ENCODE measurements around the gene MCRIP1. TPM values are rescaled to one million over a fixed set of nuclear protein-coding genes. Genes with fewer than 3 reads are reported as not detected.

The MCRIP1 gene
- total RNA-seq, 3 donors from 2014 or later (not counting 1 experiment from before 2014, with no cell fraction given), result 81.1 to 95.5 (median 84.2) TPM

DNA sequence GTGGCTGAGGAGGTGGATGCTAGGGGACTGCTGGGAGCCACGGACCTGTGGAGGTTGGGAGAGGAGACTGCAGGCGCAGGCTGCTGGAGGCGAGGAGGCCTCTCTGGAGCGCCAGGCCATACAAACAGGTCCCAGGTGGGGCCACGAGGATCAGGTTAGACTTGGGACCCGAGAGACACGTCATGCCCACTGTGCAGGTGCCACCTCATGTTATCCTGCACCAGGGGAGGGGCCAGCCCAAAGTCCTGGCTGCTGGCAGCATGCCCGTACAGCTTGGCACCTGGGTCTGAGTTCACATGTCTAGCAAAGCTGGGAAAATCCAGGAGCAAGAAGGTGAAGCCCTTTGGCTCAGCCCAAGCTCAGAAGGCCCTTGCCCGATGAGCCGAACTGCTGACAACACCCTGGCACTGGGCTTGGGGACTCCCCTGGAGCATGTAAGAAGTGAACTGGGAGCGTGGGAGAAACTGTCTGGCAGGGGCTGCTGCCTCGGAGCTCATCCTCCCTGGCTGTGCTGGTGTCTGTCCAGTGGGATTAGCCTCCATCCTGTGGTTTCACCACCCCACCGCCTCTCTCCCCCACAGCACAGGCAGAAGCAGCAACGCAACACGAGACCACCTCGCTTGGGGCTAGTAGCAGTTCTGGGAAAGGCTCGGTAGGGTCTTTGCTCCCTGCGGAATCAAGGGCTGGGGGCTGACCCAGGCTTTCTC, 32.8 kb upstream of the MCRIP1 start:
- H3K27me3 Mint-ChIP-seq (ENCODE audit: low read depth in 2 of 2), result no peaks in the 10 kb centered on the region
- H3K4me3 Mint-ChIP-seq, result peak overlapping the region; percentile 21
- H3K9me3 Mint-ChIP-seq, result no peaks in the 10 kb centered on the region
- DNase-seq (no peak), ATAC-seq (no peak)
- Histone ChIP-seq H3K27me3 (ENCODE audit: control insufficient read depth, insufficient read depth, low read length) (no peaks in the 10 kb centered on the region), H3K9me3 (ENCODE audit: control insufficient read depth, insufficient read depth, low read length) (no peaks in the 10 kb centered on the region), H3K4me3 (ENCODE audit: low read length) (no peak overlapping the region), H3K4me1 (ENCODE audit: control insufficient read depth, insufficient read depth, low read length) (peaks cover 50% of the 10 kb centered on the region), H3K27ac (ENCODE audit: low read length) (no peak overlapping the region), H3K36me3 (ENCODE audit: control insufficient read depth, insufficient read depth, low read length) (peaks cover 28% of the 10 kb centered on the region)
- H3K27ac Mint-ChIP-seq, result peak overlapping the region; percentile 75 to 87
- WGBS (ENCODE audit: insufficient coverage), result 89% methylated on average over 18 of the region's 18 CpGs
- TF ChIP-seq CTCF (IDR thresholded peaks at IDR 0.05), result no peak
- no peaks in the 10 kb centered on the region for H3K36me3 Mint-ChIP-seq
- peaks cover 24 to 51% of the 10 kb centered on the region in 2 donors for H3K4me1 Mint-ChIP-seq
- intact Hi-C loops (cut with micrococcal nuclease), result no loop called here

DNA sequence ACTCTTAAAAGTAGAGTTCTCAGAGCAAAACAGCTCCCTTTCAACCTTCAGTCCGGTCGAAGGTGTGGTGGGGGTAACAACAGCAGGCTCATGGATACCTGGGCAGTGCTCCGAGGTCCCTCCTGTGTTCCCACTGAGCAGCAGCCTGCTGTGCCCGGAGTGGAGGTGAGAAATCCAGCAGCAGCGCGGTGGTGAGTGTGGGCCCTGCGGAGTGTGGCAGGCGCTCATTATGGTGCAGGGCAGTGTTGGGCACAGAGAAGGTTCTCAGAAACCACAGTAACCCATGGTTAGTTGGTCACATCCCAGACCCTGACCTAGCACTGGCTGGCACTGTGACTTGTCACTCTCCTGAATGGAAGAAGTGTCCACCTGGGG, 32.3 kb upstream of the MCRIP1 start:
- 95% methylated on average over 8 of the region's 8 CpGs for WGBS (ENCODE audit: insufficient coverage)
- Histone ChIP-seq H3K4me1 (ENCODE audit: control insufficient read depth, insufficient read depth, low read length) (peaks cover 49% of the 10 kb centered on the region), H3K36me3 (ENCODE audit: control insufficient read depth, insufficient read depth, low read length) (peaks cover 28% of the 10 kb centered on the region), H3K4me3 (ENCODE audit: low read length) (no peak overlapping the region), H3K27me3 (ENCODE audit: control insufficient read depth, insufficient read depth, low read length) (no peaks in the 10 kb centered on the region), H3K27ac (ENCODE audit: low read length) (no peak overlapping the region), H3K9me3 (ENCODE audit: control insufficient read depth, insufficient read depth, low read length) (no peaks in the 10 kb centered on the region)
- Mint-ChIP-seq H3K4me3 (peak overlapping the region; percentile 21), H3K36me3 (no peaks in the 10 kb centered on the region), H3K9me3 (no peaks in the 10 kb centered on the region), H3K27ac (peak overlapping the region; percentile 75 to 87), H3K27me3 (ENCODE audit: low read depth in 2 of 2) (peaks cover 0 to 3% of the 10 kb centered on the region in 2 donors), H3K4me1 (peaks cover 23 to 55% of the 10 kb centered on the region in 2 donors)
- no peak for DNase-seq
- no peak for TF ChIP-seq CTCF (IDR thresholded peaks at IDR 0.05)
- intact Hi-C loops (cut with micrococcal nuclease), result no loop called here
- ATAC-seq, result no peak

DNA sequence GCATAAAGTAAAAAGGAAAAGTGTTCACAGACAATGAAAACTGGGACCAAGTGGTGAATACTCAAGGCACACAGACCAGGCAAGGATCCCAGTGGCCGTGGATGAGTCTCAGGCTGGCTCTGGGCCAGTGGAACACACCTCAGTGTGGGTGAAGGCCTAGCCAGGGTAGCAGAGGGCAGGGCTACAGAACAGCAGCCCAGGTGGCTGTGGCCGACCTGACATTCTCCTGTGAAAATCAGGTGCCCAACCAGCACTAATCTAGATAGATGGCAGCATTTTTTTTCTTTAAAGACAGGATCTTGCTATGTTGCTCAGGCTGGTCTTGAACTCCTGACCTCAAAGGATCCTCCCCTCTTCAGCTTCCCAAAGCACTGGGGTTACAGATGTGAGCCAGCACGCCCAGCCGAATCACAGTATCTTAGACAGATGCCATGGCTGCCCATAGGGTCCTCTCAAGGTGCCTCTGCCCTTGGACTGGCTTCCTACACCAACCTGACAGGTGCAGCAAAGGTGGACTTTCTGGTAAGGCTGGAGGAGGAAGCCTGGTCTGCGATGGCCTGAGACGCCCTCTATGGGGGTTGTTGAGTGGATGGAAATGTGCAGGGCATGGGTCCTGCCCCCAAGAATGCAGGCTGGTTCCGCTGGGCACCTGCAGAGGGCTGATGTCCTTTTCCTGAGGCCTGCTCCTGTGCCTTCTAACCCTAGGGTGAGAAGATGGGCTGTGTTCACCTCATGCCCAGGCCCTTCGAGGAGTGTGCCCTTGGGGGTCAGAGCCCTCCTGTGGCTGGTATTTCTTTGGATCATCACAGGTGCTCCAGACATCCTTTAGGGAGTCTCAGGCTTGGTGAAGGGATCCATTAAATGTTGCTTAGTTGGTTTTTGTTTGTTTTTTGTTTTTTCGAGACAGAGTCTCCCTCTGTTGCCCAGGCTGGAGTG, 31.0 kb upstream of the MCRIP1 start:
- no peak for TF ChIP-seq CTCF (IDR thresholded peaks at IDR 0.05)
- Histone ChIP-seq H3K36me3 (ENCODE audit: control insufficient read depth, insufficient read depth, low read length) (peaks cover 19% of the 10 kb centered on the region), H3K27ac (ENCODE audit: low read length) (no peak overlapping the region), H3K4me3 (ENCODE audit: low read length) (no peak overlapping the region), H3K4me1 (ENCODE audit: control insufficient read depth, insufficient read depth, low read length) (peaks cover 45% of the 10 kb centered on the region), H3K9me3 (ENCODE audit: control insufficient read depth, insufficient read depth, low read length) (no peaks in the 10 kb centered on the region), H3K27me3 (ENCODE audit: control insufficient read depth, insufficient read depth, low read length) (no peaks in the 10 kb centered on the region)
- Mint-ChIP-seq H3K27me3 (ENCODE audit: low read depth in 2 of 2) (peaks cover 0 to 3% of the 10 kb centered on the region in 2 donors), H3K4me3 (peak overlapping the region; percentile 72), H3K27ac (peak overlapping the region; percentile 85 to 86), H3K4me1 (peaks cover 23 to 50% of the 10 kb centered on the region in 2 donors), H3K36me3 (no peaks in the 10 kb centered on the region), H3K9me3 (no peaks in the 10 kb centered on the region)
- 91% methylated on average over 9 of the region's 9 CpGs for WGBS (ENCODE audit: insufficient coverage)
- intact Hi-C loops (cut with micrococcal nuclease), result no loop called here
- ATAC-seq (no peak), DNase-seq (no peak)

Measured in natural killer cell (primary cell).